H7 (cell line): Measurements from ENCODE around the gene GMCL1. TPM values are rescaled to one million over a fixed set of nuclear protein-coding genes. Genes with fewer than 3 reads are reported as not detected.
"Not testable (repeated sequence)": the region's sequence is repeated elsewhere in the genome, so short reads cannot be mapped to it uniquely, and the experiment has no call there.

ENCODE experiments used
- DNase-seq: peaks from one replicate; pipeline ENCODE4 v3.0.0; 2012
- H3K27me3 ChIP-seq: 2 replicates; pipeline ENCODE4 v1.6.0; 2011; ENCODE audit warnings: mild to moderate bottlenecking, low read length; ENCODE audit not compliant: control insufficient read depth, insufficient read depth
- H3K36me3 ChIP-seq: replicated peaks from 2 replicates; pipeline ENCODE4 v1.5.1; 2011; ENCODE audit warnings: low read length; ENCODE audit not compliant: control insufficient read depth, insufficient read depth
- H3K4me3 ChIP-seq: 2 replicates; pipeline ENCODE4 v1.5.1; 2011; ENCODE audit warnings: low read depth, mild to moderate bottlenecking, control low read depth, low read length, moderate library complexity; ENCODE audit not compliant: insufficient read depth
- total RNA-seq: library from RNA; depleted of rRNA; stranded (reverse); fragments of >200 nt; shearing (Covaris generic); gene quantifications from 2 replicates; pipeline ENCODE4 v1.2.3, GENCODE V29; 2014

The GMCL1 gene
- total RNA-seq, 1 experiment from 2014 or later: 8.1 TPM

DNA sequence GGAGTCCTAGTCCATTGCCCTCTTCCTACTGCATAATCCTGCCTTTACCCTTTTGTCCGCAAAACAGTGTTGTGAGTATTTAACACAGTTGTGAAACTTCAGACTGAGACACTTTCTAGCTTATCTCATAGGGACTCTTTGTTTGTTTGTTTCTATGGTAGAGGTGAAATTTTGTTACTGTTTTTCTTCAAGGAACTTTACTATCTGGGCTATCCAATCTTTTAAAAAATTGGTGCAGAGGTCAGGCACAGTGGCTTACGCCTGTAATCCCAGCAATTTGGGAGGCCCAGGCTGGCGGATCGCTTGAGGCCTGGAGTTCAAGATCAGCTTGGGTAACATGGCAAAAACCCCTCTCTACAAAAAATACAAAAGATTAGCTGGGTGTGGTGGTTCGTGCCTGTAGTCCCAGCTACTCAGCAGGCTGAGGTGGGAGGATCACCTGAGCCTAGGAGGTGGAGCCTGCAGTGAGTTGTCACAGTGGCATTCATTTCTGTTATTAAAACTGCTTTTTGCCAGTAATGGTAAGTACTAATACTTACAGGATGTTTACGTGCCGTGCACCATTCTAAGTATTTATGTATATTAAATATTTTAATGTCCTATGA, 18.8 kb downstream of the GMCL1 start:
- no peak for DNase-seq
- H3K27me3 ChIP-seq: no peaks in the 10 kb centered on the region
- peaks cover 11% of the 10 kb centered on the region for H3K36me3 ChIP-seq
- H3K4me3 ChIP-seq: no peak overlapping the region

DNA sequence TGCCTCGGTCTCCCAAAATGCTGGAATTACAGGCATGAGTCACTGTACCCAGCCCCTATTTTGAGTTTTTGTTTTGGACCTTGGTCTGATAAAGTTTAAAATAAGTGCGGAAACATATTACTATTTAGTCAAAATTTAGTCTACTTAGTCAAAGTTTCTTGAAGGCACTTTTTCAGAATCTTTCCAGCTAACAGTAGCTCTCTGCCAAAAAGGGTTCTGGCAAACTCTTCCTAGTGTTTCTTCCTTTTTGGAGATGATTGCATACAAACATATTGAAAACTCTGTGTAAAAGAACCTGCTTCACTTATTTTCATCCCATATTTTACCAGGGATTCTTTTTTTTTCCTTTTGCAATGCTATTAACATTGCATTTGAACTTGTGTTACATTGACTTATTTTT, 28.8 kb downstream of the GMCL1 start:
- H3K4me3 ChIP-seq: no peak overlapping the region
- H3K36me3 ChIP-seq: peaks cover 2% of the 10 kb centered on the region
- H3K27me3 ChIP-seq: no peaks in the 10 kb centered on the region
- DNase-seq: no peak

DNA sequence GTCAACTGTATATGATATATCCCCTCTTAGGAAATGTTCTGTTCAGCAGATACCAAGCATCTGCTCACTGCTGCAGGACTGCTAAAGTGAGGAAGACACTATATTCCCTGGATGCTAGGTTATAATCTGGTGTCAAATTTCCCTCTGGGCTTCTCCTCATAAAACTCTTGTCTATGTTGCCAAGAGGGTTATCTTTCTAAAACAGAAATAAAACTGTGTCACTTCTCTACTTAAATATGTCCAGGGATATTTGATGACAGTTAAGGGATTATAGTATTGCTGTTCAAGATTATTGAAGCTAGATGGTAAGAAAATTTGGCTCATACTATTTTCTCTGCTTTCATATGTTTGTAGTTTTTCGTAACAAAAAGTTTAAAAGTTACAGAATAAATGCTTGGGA, 33.8 kb downstream of the GMCL1 start:
- Histone ChIP-seq H3K4me3 (no peak overlapping the region), H3K36me3 (peaks cover 7% of the 10 kb centered on the region), H3K27me3 (no peaks in the 10 kb centered on the region)
- DNase-seq: no peak

DNA sequence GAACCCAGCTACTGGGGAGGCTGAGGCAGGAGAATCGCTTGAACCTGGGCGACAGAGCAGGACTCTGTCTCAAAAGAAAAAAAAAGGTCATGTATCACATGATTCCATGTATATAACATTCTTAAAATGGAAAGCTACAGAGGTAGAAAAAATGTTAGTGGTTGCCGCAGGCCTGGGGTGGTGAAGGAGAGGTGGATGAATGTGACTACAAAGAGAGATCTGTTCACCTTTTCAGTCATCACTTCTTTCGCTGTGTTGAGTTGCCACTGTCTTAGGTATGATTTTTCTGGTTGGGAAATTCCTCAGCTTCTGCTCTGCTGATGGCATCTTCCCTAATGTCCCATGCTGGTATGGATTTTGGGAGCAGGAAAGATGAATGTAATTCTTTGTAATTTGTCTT, 59.0 kb downstream of the GMCL1 start:
- Histone ChIP-seq H3K4me3 (no peak overlapping the region), H3K27me3 (no peaks in the 10 kb centered on the region), H3K36me3 (no peaks in the 10 kb centered on the region)
- no peak for DNase-seq

DNA sequence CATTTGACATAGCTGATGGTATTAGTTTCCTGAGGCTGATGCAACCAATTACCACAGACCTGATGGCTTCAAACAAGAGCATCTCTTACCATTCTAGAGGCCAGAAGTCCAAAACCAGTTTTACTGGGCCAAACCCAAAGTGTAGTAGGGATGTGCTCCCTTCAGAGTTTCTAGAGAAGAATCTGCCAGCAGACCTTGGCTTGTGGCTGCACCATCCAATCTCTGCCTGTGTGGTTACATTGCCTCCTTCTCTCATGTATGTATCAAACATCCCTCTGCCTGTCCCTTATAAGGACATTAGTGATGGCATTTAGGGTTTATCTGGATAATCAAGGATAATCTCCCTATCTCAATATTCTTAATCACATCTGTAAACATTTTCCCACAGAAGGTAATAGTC, 59.8 kb downstream of the GMCL1 start:
- Histone ChIP-seq H3K27me3 (no peaks in the 10 kb centered on the region), H3K4me3 (no peak overlapping the region), H3K36me3 (no peaks in the 10 kb centered on the region)
- DNase-seq: no peak

DNA sequence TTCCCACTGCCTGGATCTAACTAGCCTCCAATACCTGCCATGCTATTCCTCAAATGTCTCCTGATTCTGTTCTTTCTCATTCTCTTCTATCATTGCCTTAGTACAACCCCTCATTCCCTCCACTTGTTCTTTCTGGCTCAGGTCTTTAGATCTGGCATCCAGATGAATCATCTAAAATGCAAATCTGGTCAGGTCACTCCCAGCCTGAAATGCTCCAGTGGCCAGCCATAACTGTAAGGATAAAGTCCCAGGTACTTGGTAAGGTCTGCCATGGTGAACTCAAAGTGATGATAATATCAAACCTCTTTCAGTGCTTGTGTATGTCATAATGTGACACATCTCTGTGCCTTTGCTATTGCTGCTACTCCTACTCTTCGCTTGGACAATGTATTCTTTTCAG, 61.4 kb downstream of the GMCL1 start:
- no peak for DNase-seq
- H3K4me3 ChIP-seq: no peak overlapping the region
- no peaks in the 10 kb centered on the region for H3K27me3 ChIP-seq
- H3K36me3 ChIP-seq: no peaks in the 10 kb centered on the region; the same call in 1 of the 2 replicates

DNA sequence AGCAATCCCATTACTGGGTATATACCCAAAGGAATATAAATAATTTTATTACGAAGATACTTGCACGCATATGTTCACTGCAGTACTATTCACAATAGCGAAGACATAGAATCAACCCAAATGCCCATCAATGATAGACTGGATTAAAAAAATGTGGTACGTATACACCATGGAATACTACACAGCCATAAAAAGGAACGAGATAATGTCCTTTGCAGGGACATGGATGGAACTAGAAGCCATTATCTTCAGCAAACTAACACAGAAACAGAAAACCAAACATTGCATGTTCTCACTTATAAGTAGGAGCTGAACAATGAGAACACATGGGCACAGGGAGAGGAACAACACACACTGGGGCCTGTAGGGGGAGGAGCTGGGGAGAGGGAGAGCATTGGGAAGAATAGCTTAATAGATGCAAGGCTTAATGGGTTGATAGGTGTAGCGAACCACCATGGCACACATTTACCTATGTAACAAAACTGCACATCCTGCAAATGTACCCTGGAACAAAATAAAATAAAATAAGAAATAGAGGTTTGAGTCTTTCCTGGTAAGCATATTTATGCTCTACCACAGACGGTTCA, 63.5 kb downstream of the GMCL1 start:
- not testable (repeated sequence) for DNase-seq, H3K36me3 ChIP-seq, H3K4me3 ChIP-seq, H3K27me3 ChIP-seq

DNA sequence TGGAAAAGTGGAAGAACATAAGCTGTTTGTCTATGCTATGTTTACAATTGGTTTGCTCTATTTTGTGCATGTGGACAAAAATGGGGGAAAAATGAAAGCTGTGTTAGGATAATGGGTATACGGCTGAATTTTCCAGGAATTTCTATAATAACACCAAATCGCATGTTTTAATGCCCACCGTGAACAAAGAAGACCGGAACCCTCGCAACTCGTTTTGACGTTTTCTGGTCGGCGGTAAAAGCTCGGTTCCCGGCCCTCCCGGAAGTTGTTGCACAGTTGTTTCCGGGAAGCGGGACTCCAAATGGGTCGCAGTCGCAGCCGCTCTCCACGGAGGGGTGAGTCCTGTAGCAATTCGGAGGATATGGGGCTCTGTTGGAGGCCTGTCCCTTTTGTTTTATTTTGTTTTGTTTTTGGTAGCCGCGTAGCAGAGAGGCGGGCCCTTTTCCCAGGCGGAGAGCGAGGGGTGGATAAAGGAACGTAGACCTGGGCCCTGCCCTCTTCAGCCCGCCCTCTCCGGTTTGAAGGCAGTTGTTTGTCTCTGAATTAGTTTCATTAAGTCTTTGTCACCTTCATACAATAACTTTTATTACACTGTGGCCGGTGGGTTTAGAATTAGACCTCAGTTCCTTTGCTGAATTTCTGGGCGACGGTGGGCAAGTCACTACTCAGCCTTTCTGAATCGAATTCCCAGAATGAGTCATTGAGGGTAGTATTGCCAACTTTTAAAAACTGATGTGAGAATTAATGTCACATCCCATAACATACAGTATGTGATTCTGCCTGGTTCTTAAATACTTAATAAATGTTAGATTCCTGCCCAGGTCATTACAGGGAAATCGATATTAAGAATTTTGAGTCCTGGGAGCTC, 64.5 kb downstream of the GMCL1 start, which contains the start of gene SNRNP27:
Gene SNRNP27 (plus strand): TSS at position 273 of the 868 bp plus-strand sequence. CDS start 29 bp downstream, at position 302.
- peak; percentile 76 for DNase-seq
- Histone ChIP-seq H3K4me3 (peak within 1 kb of the TSS; percentile 59), H3K27me3 (no peaks in the 10 kb centered on the region), H3K36me3 (peaks cover 4% of the 10 kb centered on the region)

DNA sequence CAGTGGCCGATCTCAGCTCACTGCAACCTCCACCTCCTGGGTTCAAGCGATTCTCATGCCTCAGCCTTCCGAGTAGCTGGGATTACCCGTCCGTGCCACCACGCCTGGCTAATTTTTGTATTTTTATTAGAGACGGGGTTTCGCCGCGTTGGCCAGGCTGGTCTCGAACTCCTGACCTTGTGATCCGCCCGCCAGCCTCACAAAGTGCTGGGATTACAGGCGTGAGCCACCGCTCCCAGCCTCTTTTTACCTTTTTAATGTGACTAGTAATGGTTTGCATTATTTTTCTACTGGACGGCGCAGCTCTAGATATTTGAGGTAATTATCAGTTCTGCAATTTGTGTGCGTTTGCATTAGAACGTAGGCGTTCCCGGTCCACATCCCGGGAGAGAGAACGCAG, 65.3 kb downstream of the GMCL1 start:
- DNase-seq: not testable (repeated sequence)

DNA sequence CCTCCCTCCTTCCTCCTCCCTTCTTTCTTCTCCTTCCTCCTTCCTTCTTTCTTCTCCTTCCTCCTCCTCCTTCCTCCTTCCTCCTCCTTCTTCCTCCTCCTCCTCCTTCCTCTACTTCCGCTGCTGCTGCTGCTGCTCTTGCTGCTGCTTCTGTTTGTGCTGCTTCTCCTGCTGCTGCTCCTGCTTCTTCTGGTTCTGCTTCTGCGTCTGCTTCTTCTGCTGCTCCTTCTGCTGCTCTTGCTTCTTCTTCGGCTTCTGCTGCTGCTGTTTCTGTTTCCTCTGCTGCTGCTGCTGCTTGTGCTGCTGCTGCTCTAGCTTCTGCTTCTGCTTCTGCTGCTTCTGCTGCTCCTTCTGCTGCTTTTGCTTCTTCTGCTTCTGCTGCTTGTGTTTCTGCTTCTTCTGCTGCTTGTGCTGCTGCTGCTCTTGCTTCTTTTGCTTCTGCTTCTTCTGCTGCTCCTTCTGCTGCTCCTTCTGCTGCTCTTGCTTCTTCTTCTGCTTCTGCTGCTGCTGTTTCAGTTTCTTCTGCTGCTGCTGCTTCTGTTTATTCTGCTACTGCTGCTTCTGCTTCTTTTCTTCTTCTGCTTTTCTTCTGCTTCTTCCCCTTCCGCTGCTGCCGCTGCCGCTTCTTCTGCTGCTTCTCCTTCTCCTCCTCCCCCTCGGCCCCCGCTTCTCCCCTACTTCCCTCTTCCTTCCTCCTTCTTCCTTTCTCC, 72.9 kb downstream of the GMCL1 start:
- no peak for DNase-seq
- Histone ChIP-seq H3K36me3 (peaks cover 4% of the 10 kb centered on the region), H3K4me3 (no peak overlapping the region), H3K27me3 (no peaks in the 10 kb centered on the region)

More for the DNA sequence above, 65.3 kb downstream of the GMCL1 start:
- not testable (repeated sequence) for H3K27me3 ChIP-seq, H3K36me3 ChIP-seq
- peak overlapping the region; percentile 59; the same call in 1 of the 2 replicates for H3K4me3 ChIP-seq

DNA sequence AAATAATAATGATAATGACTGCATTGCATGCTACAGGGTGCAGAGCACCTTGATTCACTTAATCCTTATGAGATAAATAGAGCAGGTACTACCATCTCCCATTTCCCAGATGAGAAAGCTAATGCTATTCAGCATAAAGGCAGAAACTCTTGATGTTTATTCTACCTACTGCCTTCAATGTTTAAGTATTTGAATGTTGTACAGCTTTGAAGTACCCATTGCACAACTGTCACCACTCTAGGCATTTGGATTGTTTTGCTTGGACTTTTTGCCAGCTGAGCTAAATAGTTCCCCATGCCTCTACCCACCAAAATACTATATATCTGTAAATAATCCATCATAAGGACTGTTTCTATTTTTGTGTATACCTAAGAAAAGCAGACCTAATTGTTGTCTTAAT, 77.8 kb downstream of the GMCL1 start:
- Histone ChIP-seq H3K27me3 (no peaks in the 10 kb centered on the region), H3K4me3 (no peak overlapping the region), H3K36me3 (peaks cover 4% of the 10 kb centered on the region)
- DNase-seq: no peak

DNA sequence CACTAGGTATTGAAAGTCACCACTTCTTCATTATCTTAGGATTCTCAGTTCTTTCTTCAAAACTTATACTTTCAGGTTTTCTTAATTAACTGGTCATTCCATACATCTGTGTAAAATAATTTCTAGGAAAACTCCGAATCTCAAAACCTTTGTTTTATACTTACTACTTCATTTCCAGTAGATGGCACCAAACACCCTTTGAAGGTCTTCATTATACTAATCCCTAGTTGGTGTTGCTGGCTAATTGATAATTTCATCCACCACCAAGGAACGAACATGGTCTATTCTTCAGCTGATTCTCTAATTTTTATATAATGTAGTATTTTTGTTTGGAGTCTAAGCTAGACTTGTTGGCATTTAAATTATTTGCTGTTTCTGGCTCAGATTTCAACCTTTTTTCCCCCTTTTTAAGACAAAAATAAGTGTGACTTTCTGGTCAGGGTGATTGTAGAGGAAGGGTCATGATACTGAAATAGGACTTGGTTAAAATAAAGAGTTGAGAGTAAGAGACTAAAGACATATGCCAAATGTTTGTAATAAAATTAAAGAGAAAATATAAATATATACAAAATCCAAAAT, 82.6 kb downstream of the GMCL1 start:
- DNase-seq: peak; percentile 55
- peaks cover 1% of the 10 kb centered on the region for H3K36me3 ChIP-seq
- H3K4me3 ChIP-seq: no peak overlapping the region
- H3K27me3 ChIP-seq: peaks cover 8% of the 10 kb centered on the region; the same call in 1 of the 2 replicates

DNA sequence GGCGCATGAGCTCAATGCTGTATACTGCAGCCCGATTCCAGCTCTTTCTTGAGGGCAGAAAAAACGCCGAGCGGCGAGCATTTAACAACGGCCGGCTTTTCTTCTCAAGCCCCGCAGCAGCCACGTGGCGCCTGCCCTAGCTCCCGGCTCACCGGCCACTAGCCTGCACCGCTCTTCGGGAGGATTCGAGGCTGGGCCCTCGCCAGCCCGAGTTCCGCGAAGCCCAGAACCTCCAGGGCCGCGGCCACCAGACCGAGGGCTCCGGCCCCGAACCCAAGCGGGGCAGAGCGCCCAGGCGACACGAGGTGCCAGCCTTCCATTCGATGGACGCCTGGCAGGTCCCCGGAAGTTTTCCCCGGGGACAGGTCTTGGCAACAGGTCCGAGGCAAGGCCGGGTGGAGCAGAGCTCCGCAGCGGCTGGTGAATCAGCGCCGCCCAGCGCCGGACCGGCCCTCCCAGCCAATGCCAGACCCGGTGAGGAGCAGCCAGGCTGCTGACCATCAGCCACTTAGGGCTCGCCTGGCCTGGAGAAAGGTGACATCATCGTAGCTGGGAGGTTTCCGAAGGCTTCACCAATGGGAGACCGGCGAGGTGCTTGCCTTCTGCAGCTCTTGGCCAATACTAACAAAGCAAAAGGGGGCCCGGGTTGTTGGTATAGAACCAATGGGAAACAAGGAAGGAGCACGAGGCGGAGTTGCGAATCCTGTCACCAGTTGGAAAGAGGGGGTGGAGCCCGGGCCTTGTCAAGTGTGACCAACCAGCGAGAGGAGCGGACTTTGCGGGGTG, 84.9 kb downstream of the GMCL1 start:
- Histone ChIP-seq H3K36me3 (no peaks in the 10 kb centered on the region), H3K27me3 (peaks cover 8% of the 10 kb centered on the region; the same call in 1 of the 2 replicates), H3K4me3 (peak overlapping the region; percentile 73)
- DNase-seq: peak; percentile 97
